SH-SY5Y (cell line): Measurements from ENCODE around the gene ZNF302.

Experiments used
- GATA2 ChIP-seq: IDR thresholded peaks from 2 replicates; pipeline ENCODE4 v1.6.1; 2011; ENCODE audit warnings: mild to moderate bottlenecking, low read depth, low read length
- GATA3 ChIP-seq: IDR thresholded peaks from 2 replicates; pipeline ENCODE4 v1.6.1; 2011; ENCODE audit warnings: low read depth, mild to moderate bottlenecking, low read length, moderate library complexity

DNA sequence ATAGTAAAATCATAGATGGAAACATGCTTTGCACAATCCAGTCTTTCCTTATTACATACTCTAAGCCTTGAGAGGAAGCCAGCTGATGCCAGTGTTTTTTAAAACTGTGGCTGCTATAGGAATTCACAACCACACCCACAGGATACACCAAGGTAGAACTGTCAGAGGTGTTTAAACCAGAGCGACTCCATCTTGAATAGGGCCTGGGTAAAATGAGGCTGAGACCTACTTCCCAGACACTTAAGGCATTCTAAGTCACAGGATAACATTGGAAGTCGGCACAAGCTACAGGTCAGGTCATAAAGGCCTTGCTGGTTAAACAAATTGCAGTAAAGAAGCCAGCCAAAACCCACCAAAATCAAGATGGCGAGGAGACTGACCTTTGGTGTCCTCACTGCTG is 2.2 kb upstream of the ZNF302 start:
- TF ChIP-seq GATA3 (no peak), GATA2 (no peak)
